Smooth muscle cell (in vitro differentiated cells): ENCODE data around the gene TENM4. TPM values are rescaled to one million over a fixed set of nuclear protein-coding genes. Genes with fewer than 3 reads are reported as not detected.

Source experiments
- DNase-seq: peaks from one replicate; lab custom pipeline; 2025; ENCODE audit not compliant: unreplicated experiment; lab: John Stamatoyannopoulos, UW
- H2AFZ ChIP-seq: fragments of 200-600 bp; sonication (generic); 2 replicates; pipeline ENCODE4 v1.6.0; 2016; ENCODE audit warnings: antibody characterized with exemption, low read depth, mild to moderate bottlenecking
- H3F3A ChIP-seq: fragments of 200-600 bp; sonication (generic); 2 replicates; pipeline ENCODE4 v1.6.0; 2017; ENCODE audit warnings: antibody characterized with exemption, low read depth
- H3K27ac ChIP-seq: fragments of 200-600 bp; sonication (generic); 2 replicates; pipeline ENCODE4 v1.5.1; 2016; ENCODE audit warnings: low read depth, mild to moderate bottlenecking
- H3K27me3 ChIP-seq: fragments of 200-600 bp; sonication (generic); 2 replicates; pipeline ENCODE4 v1.6.1; 2016; ENCODE audit warnings: low read depth, mild to moderate bottlenecking
- H3K36me3 ChIP-seq: fragments of 200-600 bp; sonication (generic); 2 replicates; pipeline ENCODE4 v1.5.1; 2016; ENCODE audit warnings: low read depth
- H3K4me1 ChIP-seq: fragments of 200-600 bp; sonication (generic); 2 replicates; pipeline ENCODE4 v1.5.1; 2016; ENCODE audit warnings: low read depth
- H3K4me2 ChIP-seq: fragments of 200-600 bp; sonication (generic); 2 replicates; pipeline ENCODE4 v1.6.0; 2016; ENCODE audit warnings: mild to moderate bottlenecking
- H3K4me3 ChIP-seq: fragments of 200-600 bp; sonication (generic); 2 replicates; pipeline ENCODE4 v1.5.1; 2016; ENCODE audit warnings: mild to moderate bottlenecking
- H3K79me2 ChIP-seq: fragments of 200-600 bp; sonication (generic); 2 replicates; pipeline ENCODE4 v1.6.0; 2016; ENCODE audit warnings: low read depth, mild to moderate bottlenecking
- H3K9ac ChIP-seq: fragments of 200-600 bp; sonication (generic); 2 replicates; pipeline ENCODE4 v1.6.0; 2016; ENCODE audit warnings: low read depth
- H3K9me3 ChIP-seq: fragments of 200-600 bp; sonication (generic); replicated peaks from 2 replicates; pipeline ENCODE4 v1.5.1; 2016; ENCODE audit warnings: low read depth
- H4K20me1 ChIP-seq: fragments of 200-600 bp; sonication (generic); 2 replicates; pipeline ENCODE4 v1.6.0; 2016; ENCODE audit warnings: low read depth
- WGBS: methylation state at CpG from one replicate; pipeline ENCODE4 v1.1.7; 2016; ENCODE audit warnings: low lambda C conversion rate; 5-methylcytosine and 5-hydroxymethylcytosine counted together
- polyA plus RNA-seq: library from polyadenylated mRNA; unstranded; fragments of >200 nt; fragmentation: Nextera tagmentation; extraction: Ambion mirVana; gene quantifications from 2 replicates; pipeline ENCODE4 v1.2.1, GENCODE V29; 2016
- total RNA-seq: library from RNA; depleted of rRNA; stranded (reverse); fragments of >200 nt; gene quantifications from 2 replicates; pipeline ENCODE4 v1.2.3, GENCODE V29; 2014
- TF ChIP-seq, protein P1 (sequence below): fragments of 200-600 bp; sonication (generic); IDR thresholded peaks from 2 replicates; pipeline ENCODE4 v1.5.1; 2017; ENCODE audit warnings: borderline replicate concordance, mild to moderate bottlenecking, antibody characterized with exemption; ENCODE audit not compliant: insufficient read depth, poor library complexity, severe bottlenecking

The TENM4 gene
- total and polyA plus RNA-seq, 2 experiments from 2014 or later, result 31.6 to 38.2 TPM

DNA sequence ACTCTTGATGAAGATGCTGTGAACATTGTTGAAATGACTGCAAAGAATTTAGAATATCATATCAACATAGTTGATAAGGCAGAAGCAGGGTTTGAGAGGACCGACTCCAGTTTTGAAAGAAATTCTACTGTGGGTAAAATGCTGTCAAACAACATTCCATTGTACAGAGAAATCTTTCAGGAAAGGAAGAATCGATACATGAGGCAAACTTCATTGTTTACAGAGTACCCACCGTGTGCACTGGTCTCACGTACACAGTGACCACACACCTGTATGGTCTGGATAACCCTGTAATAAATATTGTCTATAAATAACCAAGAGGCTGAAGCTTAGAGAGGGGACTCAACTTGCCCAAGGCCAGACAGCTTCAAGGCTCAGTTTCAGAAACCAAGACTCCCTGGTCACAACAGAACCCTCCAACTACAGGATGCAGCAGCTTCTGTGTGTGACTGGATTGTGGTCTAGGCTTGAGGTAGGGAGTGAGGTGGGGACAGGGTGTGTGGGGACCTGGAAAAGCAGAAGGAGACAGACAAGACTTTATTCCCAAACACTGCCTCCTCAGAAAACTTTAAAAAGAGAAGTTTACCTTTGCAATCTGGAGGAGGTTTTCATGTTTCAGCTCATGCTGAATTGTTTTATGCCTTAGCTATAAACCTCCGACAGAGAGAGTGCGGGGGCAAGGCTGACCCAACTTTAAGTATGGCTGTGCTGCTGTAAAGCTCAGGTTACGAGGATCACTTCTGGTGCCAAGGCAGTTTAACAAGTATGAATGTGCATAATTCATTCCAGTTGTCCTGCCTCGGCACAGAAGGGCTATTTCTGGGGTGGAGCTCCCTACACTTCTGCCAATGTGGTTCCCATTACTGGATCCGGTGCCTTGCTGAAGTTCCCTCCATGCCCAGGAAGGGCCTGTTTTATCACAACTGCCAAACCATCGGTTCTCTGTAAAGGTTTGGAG, 493.6 kb downstream of the TENM4 start:
- H3K4me1 ChIP-seq, result peaks cover 35% of the 10 kb centered on the region
- H3K9me3 ChIP-seq, result no peaks in the 10 kb centered on the region
- H3K4me2 ChIP-seq, result peak overlapping the region; percentile 29
- TF ChIP-seq, protein P1, sequence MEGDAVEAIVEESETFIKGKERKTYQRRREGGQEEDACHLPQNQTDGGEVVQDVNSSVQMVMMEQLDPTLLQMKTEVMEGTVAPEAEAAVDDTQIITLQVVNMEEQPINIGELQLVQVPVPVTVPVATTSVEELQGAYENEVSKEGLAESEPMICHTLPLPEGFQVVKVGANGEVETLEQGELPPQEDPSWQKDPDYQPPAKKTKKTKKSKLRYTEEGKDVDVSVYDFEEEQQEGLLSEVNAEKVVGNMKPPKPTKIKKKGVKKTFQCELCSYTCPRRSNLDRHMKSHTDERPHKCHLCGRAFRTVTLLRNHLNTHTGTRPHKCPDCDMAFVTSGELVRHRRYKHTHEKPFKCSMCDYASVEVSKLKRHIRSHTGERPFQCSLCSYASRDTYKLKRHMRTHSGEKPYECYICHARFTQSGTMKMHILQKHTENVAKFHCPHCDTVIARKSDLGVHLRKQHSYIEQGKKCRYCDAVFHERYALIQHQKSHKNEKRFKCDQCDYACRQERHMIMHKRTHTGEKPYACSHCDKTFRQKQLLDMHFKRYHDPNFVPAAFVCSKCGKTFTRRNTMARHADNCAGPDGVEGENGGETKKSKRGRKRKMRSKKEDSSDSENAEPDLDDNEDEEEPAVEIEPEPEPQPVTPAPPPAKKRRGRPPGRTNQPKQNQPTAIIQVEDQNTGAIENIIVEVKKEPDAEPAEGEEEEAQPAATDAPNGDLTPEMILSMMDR, result no peak
- no peak overlapping the region for H3K27ac ChIP-seq
- no peak overlapping the region for H2AFZ ChIP-seq
- H3K79me2 ChIP-seq, result peaks cover 43% of the 10 kb centered on the region
- H3K27me3 ChIP-seq, result no peaks in the 10 kb centered on the region
- no peak overlapping the region for H3K4me3 ChIP-seq
- H3K36me3 ChIP-seq, result no peaks in the 10 kb centered on the region
- WGBS, result 52% methylated on average over 10 of the region's 10 CpGs
- H4K20me1 ChIP-seq, result no peaks in the 10 kb centered on the region
- H3K9ac ChIP-seq, result no peak overlapping the region
- DNase-seq, result no peak
- H3F3A ChIP-seq, result peaks cover 29% of the 10 kb centered on the region

GRCh38 chr11:78943841-78944240, 497.0 kb downstream of the TENM4 start:
- peak overlapping the region; percentile 53 for H3K27ac ChIP-seq
- 18% methylated on average over 4 of the region's 4 CpGs for WGBS
- no peak for DNase-seq
- no peaks in the 10 kb centered on the region for H3K9me3 ChIP-seq
- TF ChIP-seq, protein P1, result no peak
- no peak overlapping the region for H3K9ac ChIP-seq
- peaks cover 42% of the 10 kb centered on the region for H3K4me1 ChIP-seq
- peaks cover 19% of the 10 kb centered on the region for H3K79me2 ChIP-seq
- H3F3A ChIP-seq, result peaks cover 38% of the 10 kb centered on the region
- no peak overlapping the region for H2AFZ ChIP-seq
- H3K27me3 ChIP-seq, result no peaks in the 10 kb centered on the region
- no peak overlapping the region for H3K4me3 ChIP-seq
- no peaks in the 10 kb centered on the region for H3K36me3 ChIP-seq
- peak overlapping the region; percentile 52 for H3K4me2 ChIP-seq
- H4K20me1 ChIP-seq, result no peaks in the 10 kb centered on the region

DNA sequence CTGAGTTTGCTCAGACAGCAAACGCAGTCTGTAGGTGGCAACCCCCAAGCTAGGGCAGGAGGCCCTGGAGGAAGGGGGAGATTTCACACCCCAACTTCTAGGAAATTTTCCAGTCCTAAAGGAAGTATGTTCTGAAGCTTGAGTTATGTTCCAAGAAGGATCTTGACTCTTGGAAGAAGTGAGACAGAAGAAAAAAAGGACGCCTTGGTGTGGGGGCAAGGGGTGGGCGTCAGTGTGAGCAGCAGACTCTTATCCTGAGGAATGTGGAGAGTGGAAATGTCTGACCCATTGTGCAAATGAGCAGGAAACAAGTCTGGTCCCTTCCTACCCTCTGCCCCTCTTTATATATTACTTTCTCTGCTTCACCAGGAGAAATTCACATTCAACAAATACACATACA, 497.7 kb downstream of the TENM4 start:
- H3K4me3 ChIP-seq, result no peak overlapping the region
- H3F3A ChIP-seq, result peaks cover 38% of the 10 kb centered on the region
- H4K20me1 ChIP-seq, result no peaks in the 10 kb centered on the region
- no peaks in the 10 kb centered on the region for H3K27me3 ChIP-seq
- WGBS, result 16% methylated on average over 3 of the region's 3 CpGs
- peaks cover 12% of the 10 kb centered on the region for H3K79me2 ChIP-seq
- H2AFZ ChIP-seq, result no peak overlapping the region
- H3K9me3 ChIP-seq, result no peaks in the 10 kb centered on the region
- DNase-seq, result no peak
- H3K9ac ChIP-seq, result no peak overlapping the region
- H3K4me2 ChIP-seq, result peak overlapping the region; percentile 52
- no peaks in the 10 kb centered on the region for H3K36me3 ChIP-seq
- TF ChIP-seq, protein P1, result no peak
- peaks cover 39% of the 10 kb centered on the region for H3K4me1 ChIP-seq
- peak overlapping the region; percentile 53 for H3K27ac ChIP-seq
